Stimulated activated CD4-positive, alpha-beta T cell treated with anti-CD3 and anti-CD28 coated beads, Interleukin-4, amount 100 ng/mL, for 24 hours (primary cell): ENCODE measurements around the gene NYAP2.

Source experiments
- DNase-seq: peaks from one replicate; pipeline ENCODE4 v3.0.0-alpha.2; 2020

Gene NYAP2

DNA sequence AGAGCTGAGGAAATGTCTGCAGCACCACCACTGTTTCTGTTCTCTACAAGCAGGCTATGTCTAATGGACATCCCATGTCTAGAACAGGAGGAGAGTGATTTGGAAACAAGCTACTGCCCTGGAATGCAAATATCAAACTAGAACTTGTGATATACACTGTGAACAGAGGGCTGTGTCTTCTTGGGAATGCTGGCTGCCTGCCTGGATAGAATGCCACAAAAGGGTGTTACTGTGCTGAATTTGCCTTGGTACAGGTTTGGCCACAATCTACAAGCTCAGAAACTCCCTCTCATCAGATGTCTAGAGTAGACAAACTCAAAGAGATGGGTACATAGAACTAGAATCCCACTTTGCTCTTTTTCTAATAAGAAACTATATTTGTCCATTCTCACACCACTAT, 170.5 kb downstream of the NYAP2 start:
- no peak for DNase-seq

DNA sequence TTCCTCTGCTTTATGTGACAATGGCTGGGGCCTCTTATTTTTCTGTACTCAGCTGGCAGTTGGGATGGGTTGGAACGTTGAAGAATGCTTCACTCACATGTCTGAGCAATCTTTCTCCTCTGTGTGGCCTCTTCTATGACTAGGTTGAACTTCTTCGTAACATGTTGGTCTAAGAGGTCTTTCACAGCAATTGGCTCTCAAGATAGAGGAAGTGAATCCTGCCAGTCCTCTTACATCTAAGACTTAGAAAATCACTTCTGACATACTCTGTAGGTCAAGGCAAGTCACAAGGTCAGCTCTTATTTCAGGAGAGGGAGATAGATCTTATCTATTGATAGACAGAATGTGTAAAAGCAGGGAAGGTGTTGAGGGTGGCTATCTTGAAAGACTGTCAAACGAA, 174.1 kb downstream of the NYAP2 start:
- DNase-seq: no peak

DNA sequence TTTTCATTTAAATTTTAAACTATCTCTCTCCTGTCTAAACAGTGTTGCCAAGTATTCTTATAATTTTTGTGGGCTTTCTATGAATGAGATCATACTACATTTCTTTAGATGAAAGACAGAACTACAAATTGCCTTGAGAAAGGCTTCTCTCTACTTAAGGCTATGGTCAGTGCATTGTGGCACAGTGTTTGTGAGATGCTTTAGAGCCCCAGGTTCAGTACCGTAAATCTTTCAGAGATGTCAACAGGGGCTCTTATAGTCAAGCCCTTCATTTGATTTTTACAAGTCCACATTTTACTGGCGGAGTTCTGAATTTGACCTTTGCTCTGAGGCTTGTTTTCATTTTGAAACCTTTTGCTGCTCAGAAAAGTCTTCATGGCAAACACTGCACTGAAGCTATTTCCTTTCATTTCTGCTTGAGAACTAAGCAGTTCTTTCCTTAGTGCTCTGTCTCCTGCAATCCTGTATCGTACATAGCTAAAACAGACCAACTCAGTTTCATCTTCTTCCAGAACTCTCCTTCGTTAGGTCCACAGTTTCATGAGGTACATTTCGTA, 175.2 kb downstream of the NYAP2 start:
- no peak for DNase-seq

DNA sequence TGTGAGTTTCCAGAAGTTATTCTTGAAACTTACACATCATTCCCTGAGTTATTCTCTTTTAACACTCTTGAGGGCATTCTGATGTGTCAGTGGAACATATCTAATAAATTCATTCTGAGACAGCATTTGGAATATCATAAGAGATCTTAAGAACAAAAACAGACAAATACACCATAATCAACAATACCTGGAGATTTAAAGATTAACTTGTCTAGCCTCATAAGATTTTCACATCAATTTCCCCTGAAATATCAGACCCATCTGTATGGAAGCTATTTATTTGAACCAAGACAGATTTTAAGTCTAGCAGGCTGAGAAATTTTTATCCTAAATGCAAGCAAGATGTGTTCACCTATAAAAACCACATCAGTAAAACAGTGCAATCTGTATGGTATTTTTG, 181.6 kb downstream of the NYAP2 start:
- DNase-seq: no peak

DNA sequence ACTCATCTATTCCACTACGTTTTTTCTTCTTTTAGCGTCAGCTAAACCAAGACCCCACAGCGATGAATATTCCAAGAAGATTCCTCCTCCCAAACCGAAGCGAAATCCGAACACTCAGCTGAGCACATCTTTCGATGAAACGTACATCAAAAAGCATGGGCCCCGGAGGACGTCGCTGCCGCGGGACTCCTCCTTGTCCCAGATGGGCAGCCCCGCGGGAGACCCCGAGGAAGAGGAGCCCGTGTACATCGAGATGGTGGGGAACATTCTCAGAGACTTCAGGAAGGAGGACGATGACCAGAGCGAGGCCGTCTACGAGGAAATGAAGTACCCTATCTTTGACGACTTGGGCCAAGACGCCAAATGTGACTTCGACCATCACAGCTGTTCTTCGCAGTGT, 182.4 kb downstream of the NYAP2 start:
- no peak for DNase-seq

DNA sequence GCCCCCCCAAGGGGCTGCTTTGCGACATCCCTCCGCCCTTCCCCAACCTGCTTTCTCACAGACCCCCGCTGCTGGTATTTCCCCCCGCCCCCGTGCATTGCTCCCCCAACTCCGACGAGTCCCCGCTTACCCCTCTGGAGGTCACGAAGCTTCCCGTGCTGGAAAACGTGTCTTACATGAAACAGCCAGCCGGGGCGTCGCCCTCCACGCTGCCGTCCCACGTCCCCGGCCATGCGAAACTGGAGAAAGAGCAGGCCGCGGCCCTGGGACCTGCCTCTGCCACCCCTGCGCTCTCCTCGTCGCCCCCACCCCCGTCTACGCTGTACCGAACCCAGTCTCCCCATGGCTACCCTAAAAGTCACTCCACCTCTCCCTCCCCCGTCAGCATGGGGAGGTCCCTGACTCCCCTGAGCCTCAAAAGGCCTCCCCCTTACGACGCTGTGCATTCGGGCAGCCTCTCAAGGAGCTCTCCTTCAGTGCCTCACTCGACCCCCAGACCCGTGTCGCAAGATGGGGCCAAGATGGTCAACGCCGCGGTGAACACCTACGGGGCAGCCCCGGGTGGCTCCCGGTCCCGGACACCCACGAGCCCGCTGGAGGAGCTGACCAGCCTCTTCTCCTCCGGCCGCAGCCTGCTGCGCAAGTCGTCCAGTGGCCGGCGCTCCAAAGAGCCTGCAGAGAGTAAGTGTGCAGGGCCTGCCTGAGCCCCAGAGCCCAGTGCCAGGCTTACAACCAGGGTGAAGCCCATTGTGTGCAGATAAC, 183.0 kb downstream of the NYAP2 start:
- no peak for DNase-seq

DNA sequence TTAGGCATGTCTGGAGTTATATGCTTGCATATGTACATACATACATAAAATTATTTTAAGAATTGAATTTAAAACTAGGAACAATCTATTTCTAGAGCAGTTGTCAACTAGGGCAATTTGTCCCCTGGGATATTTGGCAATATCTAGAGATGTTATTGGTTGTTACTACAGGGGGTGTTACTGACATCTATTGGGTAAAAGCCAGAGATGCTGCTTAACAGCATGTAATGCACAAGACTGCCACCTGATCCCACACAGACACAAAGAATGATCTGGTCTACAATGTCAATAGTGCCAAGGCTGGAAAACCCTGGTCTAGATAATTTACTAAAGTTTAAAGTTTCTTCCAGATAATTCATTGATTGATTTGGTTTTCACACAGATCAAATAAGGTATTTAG, 185.3 kb downstream of the NYAP2 start:
- no peak for DNase-seq

DNA sequence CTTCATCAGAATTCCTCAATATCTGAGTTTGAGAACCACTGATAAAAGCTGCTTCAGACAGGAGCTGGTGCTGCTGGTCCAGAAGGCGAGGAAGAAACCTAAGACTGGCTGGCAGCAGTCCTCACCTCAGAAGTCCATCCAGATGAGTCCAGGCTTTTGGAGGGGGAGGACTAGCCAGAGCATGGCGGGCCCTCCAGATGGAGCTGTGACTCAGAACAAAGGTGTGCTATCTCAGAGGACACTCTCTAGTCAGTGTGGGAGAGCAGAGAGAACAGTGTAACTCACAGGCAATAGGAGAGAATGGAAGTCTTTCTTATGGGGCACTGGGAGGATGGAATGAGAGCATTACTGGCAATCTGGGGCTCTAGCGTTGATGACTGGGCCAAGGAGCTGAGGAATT, 191.4 kb downstream of the NYAP2 start:
- DNase-seq: no peak

DNA sequence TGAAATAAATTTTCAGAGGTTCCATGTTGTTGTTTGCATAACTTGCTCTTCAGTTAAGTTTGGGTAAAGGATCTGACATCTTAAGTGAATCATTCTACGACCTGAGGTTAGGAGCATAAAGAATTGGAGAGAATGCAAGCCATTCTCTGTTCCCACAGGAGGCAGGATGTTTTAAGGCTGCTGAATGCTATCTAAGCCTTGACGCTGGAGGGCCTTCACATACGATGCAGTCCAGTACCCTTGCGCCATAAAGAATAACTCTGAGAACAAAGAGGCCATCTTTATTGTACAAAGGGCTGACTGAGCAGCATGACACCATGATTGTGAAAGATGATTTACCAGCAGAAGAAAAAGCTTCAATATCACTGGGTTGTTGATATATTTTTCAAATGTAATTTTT, 198.4 kb downstream of the NYAP2 start:
- no peak for DNase-seq

DNA sequence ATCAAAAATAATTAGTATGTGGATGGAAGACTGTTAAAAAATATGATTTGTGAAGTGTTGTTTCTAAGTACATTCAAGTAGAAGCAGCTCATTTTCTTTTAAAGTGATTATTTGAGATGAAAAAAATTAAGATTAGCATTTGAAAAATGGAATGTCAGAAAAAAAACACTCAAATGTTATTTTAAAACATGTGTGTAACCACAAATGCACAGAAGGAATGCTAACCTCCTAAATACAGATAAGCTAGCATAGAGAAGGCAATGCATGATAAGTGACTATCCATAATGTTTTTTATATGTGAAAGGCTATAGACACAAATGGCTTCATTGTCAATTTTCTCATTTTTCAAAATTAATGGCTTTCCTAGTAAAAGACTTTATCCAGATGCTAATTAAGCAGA, 198.9 kb downstream of the NYAP2 start:
- no peak for DNase-seq

DNA sequence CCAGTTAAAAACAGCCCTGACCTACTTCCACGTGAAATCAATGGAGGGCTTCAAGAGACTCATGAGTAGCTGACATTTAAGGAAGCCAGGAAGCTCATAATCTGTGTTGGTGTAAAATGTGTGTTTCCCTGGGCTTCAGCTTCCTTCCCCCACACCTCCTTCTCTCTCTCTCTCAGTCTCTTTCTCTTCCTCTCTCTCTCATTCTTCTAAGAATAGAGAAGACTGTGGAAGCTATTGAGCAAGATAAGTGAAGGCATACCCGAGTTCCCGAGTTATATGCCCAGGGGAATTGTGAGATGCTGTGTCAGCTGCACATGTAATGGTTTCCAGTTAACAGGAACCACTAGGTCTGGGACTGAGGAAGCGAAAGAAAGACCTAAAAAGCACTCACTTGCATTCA, 199.4 kb downstream of the NYAP2 start:
- DNase-seq: no peak

DNA sequence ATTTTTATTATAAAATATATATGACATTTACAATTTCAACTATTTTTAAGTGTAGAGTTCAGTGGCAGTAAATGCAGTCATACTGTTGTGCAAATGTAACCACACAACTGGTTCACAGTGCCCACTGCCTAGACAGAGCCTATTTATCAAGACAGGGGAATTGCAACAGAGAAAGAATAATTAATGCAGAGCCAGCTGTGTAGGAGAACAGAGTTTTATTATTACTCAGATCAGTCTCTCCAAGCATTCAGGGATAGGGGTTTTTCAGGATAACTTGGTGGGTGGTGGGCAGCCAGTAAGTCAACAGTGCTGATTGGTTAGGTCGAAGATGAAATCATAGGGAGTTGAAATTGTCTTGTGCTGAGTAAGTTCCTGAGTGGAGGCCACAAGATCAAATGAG, 200.3 kb downstream of the NYAP2 start:
- DNase-seq: no peak

DNA sequence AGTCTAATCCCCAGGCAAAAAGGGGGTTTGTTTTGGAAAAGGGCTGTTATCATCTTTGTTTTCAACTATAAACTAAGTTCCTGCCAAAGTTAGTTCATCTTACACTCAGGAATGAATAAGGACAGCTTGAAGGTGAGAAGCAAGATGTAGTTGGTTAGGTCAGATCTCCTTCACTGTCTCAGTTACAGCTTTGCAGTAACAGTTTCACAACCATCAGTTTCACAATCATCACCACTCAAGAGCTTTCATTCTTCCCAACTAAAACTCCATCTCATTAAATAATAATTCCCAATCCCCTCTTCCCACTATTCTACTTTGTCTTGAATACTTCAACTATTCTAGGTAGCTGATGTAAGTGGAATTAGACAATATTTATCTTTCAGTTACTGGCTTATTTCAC, 200.9 kb downstream of the NYAP2 start:
- DNase-seq: no peak

DNA sequence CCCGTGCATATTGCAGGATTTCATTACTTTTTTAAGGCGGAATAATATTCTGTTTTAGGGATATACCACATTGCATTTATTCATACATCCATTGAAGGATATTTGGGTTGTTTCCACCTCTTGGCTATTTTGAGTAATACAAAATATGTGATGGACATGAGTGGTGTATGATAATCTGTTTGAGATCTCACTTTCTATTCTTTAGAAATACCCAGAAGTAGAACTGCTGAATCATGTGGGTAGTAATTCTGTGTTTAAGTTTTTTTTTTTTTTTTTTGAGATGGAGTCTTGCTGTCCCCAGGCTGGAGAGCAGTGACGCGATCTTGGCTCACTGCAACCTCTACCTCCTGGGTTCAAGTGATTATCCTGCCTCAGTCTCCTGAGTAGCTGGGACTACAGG, 201.4 kb downstream of the NYAP2 start:
- DNase-seq: no peak

DNA sequence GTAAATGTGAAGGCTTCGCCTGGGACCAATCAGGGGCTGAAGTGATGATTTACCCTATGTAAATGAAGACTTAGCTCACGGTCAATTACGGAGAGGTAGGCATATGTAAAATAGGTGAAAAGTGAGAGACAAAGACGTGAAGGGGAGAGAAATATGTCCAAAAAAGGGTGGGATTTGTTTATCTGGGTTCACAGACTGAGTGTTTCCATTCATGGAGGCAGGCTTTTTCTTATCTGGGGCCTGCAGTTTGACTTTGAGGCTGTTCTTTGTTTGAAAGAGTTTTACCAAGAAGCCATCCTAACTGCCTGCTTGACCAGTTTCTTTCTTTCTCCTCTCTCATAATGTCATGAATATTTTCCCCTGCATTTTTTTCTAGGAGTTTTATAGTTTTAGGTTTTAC, 202.7 kb downstream of the NYAP2 start:
- no peak for DNase-seq

DNA sequence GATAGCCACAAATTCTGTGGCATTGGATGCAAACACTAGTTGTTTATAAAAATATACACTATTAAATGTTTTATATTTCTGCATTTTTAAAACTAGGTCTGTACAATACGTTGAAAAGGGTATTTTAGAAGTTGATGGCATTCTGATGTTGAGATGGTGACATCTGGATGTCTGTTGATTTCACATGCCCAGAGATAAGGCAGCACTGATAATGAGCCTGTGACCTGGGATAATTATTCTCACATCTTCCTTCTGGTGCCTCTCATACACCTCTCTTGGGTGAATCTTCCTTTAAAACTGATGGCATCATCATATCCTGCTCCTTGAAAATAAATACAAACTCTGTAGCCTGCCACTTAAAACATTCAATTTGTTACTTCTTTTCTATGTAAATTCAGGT, 208.6 kb downstream of the NYAP2 start:
- no peak for DNase-seq

DNA sequence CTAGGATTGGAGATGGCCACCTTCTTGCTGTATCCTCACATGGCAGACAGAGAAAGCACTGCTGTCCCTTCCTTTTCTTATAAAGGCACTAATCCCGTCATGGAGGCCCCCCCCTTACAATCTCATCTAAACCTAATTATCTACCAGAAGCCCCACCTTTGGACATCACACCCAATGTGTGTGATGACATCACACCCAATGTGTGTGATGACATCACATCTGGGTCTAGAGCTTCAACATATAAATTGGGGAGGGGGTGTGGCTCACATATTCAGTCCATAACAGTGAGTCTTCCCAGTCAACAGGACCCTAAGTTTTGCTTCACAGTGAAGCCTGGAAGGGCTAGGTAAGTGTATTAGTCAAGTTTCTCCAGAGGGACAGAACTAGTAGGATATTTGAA, 213.1 kb downstream of the NYAP2 start:
- DNase-seq: no peak

DNA sequence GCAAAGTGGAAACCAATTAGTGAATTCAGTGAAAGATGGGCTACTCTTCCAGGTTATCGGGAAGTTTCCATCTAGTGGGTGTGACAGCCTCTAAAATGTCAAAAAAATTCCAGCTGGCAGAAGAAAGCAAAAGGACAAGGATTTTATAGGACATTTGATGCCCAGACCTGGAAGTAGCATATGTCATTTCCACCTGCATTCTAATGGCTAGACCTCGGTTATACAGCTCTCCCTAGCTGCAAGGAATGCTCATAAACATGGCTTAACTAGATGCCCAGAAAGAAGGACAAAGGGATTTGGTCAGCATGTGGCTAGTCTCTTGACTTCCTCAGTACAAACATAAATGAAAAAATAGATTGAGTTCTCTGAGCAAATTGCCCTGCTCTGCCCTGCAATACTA, 215.4 kb downstream of the NYAP2 start:
- DNase-seq: no peak

DNA sequence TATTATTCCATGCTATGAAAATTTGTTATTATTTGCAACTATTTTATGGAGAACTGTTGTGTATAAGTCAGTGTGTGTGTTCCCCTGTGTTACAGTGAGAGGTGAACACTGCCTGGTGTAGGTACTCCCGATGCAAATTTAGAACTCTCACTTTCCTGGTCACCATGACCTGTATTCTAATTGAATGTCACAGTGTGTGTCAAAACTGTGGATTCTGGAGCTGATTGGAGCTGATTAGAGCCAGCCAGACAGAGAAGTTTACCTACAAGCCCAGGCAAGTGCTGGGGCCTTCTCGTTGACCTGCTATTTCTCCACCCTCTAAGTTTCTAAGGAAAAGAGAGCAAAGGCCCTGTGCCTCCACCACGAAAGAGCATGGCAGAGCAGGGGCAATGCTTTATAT, 216.0 kb downstream of the NYAP2 start:
- no peak for DNase-seq

DNA sequence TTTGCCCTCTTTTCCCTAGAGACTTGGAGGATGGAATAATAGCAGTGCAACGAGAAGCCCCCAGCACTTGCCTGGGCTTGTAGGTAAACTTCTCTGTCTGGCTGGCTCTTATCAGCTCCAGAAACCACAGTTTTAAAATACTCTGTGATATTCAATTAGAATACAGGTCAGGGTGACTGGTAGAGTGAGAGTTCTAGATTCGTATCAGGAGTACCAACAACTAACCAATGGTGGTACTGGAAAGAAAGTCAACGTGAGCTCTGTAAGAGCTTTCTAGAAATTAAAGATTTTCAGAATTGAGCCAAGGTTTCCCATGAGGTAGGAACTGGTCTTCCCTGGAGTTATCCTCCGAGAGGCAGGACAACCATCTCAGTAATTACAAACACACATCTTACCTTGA, 216.9 kb downstream of the NYAP2 start:
- DNase-seq: no peak

DNA sequence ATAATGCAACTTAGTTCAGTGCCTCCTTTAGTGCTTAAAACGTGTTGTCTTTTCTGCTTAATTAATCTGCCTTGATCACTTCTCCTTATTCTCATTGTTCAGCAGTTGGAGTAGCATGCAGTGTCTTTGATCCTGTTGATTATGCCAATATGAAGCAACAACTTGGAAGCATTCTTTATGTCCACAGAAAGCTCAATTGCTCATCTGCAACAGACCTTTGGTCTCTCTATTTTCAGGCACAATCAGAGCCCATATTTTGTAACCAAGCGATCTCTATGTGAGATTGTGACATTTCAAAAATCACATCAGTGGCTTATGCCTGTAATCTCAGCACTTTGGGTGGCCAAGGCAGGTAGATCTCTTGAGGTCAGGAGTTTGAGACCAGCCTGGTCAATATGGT, 217.3 kb downstream of the NYAP2 start:
- DNase-seq: no peak

DNA sequence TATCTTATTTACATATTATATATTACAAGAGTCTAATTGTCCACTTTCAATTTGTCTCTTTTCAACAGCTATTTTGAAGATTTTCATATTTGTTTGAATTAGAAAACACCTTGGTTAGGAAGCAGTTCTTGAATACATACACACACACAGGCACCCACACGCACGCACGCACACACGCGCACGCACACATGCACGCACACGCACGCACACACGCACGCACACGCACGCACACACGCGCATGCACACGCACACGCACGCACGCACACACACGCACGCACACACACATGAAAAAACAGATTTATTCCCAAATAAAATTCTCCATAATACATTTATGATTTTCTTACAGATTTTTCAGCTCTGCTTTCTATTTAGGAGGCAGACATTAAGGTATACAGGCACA, 220.7 kb downstream of the NYAP2 start:
- no peak for DNase-seq

DNA sequence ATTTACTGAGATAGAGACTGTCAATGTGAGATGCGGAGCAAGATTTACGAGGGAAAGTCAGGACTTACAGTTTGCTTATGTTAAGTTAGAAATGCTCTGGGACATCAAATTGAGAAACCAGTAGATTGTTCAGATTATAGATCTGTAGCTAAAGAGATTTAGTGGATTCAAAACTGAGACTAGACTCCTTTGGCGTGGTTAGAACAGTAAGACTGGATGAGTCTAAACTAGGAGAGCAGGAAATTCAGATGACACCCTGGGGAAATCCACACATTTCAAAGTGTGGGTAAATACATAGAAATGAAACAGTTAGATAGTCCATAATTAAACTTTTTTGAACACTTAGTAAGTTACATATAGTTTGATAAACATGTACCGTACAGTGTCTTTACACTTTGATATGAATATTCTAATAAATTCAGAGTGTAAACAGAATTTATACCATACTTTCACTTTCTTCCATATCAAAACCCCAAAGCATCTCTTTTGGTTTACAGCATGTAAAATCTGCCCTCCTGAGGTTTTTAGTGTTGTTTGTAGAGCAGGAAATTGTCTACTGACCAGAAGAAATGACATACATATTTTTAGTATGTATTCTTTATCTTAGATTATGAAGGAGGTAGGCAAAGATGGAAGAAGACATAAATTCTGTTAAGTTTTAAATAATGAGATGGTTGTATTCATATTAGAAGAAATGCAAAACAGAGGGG, 231.5 kb downstream of the NYAP2 start:
- DNase-seq: no peak

DNA sequence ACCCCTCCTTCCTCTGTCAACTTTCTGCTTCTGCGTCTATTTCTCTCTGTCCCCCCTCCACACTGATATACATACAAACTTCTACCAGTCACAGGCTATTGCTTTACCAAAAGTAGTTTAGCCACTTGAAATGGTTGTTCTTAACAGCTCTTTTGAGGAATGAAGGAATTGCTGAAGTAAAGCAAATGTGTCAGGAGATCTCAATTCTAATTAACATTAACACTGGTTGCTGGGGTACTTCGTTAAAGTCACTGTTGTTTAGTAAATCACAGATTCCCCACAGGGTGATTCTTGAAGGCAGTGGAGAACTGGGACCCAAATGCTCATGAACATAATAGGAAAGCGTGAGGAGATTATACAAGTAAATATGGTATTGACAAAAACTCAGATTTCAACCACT, 232.8 kb downstream of the NYAP2 start:
- DNase-seq: no peak

DNA sequence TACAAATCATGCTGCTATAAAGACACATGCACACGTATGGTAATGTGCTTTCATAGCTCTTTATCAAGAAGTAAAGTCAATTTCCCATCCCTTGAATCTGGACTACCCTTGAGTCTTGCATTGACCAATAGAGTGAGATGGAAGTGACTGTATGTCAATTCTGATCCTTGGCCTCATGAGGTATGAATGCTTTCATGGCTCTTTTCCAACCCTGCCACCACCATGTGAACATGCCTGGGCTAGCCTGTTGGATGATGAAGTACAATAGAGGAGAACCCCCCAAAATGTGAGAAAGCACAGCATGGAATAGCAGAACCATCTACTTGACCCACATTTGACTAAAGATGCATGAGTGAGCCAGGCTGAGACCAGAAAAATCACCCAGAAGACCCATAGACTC, 237.0 kb downstream of the NYAP2 start:
- DNase-seq: no peak
